Measurements from ENCODE around the gene ADCY10.
"Not testable (repeated sequence)": the region's sequence is repeated elsewhere in the genome, so short reads cannot be mapped to it uniquely, and the experiment has no call there.

Gene ADCY10

DNA sequence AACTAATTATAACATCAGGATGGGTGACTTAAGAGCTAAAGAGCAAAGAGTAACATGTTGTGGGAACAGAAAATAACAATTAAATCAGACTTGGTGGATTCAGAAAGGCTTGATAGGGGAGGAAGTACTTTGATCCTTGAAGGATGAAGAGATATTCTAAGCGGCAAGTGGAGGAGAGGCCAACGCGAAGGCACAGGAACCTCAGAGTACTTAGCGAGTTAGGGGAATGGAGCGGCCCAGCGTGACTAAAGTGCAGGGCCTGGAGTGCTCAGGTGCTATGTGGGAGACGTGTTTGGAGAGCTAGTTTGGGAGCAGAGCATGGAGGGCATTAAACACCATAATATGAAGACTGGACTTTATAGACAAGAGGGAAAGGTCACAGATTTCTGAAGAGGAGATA is 64.3 kb downstream of the ADCY10 start:
- DNase-seq (ENCODE audit: low spot score) = no peak

DNA sequence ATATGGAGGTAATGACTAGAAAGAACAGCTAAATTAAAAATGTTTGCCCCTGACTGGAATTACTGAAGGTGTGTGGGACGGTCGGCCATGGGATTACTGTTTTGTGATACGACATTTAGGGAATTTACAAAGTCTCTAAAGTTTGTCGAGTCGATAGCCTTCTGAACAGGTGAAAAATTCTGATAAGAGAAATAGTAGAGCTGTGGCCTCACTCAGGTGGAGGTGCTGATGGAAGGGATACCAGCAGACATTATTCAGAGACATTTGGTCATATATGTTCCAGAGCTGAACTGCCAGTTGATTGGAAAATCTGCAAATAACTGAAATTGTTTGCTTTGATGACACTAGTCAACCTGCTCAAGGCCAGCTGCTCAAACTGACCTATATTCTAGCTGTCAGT is 71.1 kb downstream of the ADCY10 start:
- DNase-seq (ENCODE audit: low spot score) = no peak

DNA sequence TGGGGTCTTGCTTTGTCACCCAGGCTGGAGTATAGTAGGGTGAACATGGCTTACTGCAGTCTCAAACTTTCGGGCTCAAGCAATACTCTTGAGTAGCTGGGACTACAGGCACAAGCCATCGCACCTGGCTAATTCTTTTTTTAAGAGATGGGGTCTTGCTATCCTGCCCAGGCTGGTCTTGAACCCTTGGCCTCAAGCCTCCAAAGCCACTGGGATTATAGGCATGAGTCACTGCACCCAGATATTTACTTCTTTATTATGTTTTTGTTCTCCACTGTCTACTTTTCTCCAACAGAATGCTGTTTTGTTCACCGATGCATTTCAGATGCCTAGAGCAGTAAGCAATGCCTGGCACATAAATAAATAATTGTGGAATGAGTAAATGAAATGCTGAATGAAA is 72.4 kb downstream of the ADCY10 start:
- no peak for DNase-seq (ENCODE audit: low spot score)

DNA sequence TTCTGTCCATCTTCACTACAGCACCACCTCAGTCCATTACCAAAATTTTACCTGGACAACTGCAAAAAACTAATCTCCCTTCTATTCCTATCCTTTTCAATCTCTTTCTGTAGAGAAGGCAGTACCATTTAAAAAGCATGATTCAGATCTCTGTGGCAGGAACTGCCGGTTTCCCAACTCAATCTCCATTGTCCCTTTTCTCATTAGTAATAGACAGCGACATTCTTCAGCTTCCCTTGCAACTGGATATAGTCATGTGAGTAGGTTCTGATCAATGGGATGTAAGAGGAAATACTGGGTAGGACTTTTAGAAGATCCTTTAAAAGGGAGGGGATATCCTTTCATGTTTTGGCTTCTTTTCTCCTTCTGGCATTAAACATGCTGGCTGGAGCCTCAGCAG is 74.9 kb downstream of the ADCY10 start:
- no peak for DNase-seq (ENCODE audit: low spot score)

DNA sequence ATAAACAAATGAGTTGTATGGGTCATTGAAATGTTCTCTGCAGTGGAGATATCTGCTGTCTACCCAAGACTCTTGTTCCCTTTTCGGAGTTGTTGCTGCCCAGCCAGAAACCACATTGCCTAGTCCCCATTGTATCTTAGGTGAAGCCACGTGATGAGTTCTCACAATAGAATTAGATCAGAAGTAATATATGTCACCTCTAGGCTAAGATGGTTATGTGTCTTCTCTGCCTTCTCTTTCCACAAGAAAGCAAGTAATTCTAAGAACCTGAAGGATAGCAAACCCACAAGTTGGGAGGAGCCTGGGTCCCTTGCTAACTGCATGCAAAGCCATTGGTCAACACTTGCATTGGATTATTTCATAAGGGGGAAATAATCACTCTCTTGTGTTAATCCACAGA is 76.6 kb downstream of the ADCY10 start:
- DNase-seq (ENCODE audit: low spot score) = no peak

DNA sequence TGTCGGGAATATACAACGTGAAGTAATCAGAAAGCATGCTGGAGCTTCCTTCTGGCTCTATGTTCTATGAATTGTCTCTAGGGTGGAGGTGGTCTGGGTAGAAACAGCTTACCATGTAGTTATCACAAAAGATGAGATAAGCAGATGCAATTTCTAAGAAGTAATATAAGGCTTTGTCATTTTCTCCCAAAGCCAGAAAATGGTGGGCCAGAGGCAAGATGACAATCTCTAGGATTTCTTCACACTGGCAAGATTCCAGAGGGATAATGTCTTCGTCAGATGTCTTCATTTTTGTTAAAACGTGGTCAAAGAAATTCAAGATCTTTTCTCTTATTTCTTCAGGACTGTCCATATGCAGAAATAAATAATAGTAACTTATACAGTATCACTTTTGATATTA is 77.7 kb downstream of the ADCY10 start:
- DNase-seq (ENCODE audit: low spot score) = no peak

DNA sequence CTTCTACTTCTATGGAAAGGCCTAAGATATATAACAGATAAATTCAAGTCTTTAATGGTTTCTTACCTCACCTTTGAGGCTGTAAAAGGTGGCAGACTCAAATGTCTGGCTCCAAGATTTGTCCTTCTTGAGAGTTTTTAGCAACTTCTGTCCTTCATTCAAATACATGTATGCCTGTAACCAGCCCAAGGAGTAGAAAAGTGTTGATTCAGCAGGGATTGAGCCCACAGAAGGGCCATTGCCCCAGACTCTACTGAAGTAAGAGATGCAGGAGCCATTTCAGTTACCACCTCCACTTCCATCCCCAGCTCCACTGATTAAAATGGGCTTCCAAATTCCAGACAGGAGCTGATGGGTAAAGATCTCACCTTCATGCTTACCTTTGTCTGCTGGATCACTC is 80.0 kb downstream of the ADCY10 start:
- no peak for DNase-seq (ENCODE audit: low spot score)

DNA sequence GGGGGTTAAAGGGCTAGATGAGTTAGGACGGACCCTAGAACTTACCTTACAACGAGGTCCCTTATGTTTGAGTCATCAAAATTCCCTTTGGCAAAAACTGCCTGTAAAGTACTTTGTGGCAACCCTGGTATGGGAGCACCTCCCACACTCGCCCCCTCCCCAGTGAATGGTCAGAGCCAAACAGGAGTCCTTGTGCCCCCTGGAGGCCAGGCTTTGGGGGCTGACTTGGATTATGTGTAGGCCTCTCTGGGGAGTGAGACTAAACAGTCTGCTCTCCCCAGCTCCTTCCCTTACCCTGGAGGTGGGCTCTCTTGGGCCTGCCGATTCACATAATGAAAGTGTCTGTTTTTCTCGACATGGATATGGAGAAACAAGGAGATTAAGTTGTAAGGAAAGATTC is 81.2 kb downstream of the ADCY10 start:
- no peak for DNase-seq (ENCODE audit: low spot score)

DNA sequence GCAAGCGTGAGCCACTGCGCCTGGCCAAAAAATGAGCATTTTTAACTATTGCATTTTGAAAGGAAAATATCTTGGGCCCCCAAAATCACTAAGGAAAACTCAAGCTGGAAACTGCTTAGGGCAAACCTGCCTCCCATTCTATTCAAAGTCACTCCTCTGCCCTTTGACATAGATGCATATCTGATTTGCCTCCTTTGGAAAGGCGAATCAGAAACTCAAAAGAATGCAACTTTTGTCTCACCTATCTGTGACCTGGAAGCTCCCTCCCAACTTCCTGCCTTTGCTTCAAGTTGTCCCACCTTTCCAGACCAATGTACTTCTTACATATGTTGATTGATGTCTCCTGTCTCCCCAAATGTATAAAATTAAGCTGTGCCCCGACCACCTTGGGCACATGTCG is 83.3 kb downstream of the ADCY10 start:
- DNase-seq (ENCODE audit: low spot score) = not testable (repeated sequence)

DNA sequence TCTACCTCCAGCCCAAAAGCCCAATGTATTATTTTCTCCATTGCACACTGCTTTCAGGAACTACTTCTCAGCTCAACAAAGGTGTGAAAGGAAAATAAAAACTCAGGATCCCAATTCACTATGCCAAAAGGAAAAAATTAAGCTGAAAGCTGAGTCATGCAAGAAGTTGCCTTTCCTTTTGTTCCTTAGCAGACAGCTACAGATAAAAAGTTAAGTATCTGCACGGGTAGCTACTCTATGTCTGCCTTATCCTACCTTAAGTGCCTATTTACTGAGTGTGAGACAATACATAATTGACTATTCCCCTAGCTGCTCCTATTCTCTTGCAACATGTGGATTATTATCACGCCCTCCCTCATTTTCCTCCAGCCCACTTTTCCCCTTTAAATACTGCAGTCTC is 84.1 kb downstream of the ADCY10 start:
- no peak for DNase-seq (ENCODE audit: low spot score)

DNA sequence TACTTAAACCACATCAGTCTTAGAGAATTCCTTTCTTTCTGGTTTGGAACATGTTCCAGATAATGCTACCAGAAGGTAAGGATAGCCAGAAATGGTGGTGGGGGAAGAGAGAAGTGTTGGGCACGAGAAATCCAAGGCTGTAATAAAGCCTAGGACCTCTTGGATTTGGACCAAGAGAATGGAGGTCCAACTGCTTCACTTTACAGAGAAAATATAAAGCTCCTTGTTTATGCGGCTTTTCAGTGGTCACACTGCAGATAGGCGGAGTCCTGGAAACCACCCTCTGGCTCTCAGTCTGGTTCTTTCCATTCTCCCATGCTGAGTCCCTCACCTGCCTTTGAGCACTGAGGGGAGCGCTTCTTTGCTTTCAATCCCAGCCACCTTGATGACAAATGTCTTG is 87.8 kb downstream of the ADCY10 start:
- DNase-seq (ENCODE audit: low spot score) = no peak

DNA sequence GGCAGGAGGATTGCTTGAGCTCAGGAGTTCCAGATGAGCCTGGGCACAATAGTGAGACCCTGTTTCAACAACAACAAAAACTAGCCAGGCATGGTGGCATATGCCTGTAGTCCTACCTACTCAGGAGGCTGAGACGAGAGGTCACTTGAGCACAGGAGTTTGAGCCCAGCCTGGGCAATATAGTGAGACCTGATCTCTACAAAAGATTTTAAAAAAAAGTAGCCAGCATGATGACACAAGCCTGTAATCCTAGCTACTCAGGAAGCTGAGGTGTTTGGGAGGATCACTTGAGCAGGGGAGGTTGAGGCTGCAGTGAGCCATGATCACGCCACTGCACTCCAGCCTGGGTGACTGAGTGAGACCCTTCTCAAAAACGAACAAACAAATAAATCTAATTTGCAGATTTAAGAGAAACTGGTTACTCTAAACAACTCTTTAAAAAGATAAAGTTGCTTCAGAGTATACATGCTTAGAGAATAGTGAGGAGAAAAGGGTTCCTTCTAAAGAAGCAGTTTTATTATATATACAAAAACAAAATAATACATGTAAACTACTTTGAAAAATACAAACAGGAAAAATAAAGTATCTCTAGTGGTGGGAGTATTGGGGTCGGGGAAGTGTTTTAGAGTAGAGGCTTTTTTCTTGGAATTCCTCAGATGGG is 88.4 kb downstream of the ADCY10 start:
- DNase-seq (ENCODE audit: low spot score) = no peak

DNA sequence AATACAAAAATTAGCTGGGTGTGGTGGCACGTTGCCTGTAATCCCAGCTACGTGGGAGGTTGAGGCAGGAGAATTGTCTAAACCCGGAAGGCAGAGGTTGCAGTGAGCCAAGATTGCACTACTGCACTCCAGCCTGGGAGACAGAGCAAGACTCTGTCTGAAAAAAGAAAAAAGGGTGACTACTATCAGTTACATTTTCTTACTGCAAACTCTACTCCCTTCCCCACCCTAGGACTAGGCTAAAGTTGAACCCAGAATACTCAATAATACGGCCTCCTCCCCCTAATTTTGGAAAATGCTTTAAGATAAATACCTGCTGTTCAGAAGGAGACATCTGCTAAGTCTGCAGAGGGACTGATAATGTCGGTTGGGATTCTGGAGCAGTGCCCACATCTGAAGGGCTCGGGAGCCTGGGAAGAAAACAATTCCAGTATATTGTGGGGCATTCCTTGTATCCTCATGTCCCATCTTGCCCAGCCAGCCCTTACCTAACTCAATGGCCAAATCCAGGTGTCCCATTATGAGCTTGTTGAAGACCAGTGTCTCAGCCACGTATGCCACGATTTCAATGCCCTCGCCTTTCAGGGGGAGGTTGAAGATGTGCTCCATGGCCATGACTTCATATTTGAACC is 89.7 kb downstream of the ADCY10 start:
- no peak for DNase-seq (ENCODE audit: low spot score)

DNA sequence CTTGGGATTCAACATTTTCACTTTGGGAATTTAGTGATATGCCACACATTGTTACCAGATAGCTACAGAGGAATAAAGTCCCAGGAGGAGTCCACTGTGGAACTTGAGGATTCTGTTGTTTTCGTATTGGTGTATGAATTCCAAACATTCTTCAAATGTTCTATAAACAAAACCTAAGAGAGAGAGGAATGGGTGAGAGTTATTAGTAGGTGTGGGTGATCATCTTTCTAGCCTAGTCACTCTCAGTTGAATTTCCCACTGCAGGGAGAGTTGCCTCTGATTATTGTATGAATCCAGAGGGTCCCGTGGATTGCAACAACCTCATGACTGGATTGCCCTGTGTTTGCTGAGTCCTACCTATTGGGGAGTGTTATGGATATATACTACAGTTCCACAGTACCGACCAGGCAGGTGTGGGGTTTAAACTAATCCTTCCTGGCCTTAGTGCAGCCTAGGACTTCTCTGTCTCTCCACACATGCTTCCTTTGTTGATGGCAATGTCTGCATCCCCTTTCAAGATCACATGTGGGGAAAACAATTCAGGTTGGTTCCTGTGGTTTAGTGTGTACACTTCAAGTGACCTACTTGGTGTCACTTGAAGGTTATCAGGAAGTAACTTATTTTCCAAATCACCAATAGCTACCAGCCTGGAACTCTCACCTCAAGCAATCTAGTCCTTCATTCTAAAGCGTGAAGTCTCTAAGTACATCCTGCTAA is 91.8 kb downstream of the ADCY10 start:
- DNase-seq (ENCODE audit: low spot score) = peak; percentile 60

DNA sequence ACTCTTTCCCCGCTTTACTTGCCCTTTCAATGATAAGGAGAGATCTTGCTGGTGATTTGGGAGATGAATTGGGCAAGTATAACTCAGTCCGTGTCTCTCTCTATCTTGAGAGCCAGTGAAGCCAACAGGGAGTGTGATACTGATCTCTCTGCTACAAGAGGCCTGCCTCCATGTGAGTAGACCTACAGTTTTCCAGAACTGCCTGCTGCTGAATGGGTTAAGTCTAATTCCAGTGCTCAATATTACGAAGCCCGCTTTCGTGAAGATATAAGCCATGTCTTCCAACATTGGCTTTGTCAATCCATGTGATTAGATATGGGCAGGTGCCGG is 92.6 kb downstream of the ADCY10 start:
- no peak for DNase-seq (ENCODE audit: low spot score)

DNA sequence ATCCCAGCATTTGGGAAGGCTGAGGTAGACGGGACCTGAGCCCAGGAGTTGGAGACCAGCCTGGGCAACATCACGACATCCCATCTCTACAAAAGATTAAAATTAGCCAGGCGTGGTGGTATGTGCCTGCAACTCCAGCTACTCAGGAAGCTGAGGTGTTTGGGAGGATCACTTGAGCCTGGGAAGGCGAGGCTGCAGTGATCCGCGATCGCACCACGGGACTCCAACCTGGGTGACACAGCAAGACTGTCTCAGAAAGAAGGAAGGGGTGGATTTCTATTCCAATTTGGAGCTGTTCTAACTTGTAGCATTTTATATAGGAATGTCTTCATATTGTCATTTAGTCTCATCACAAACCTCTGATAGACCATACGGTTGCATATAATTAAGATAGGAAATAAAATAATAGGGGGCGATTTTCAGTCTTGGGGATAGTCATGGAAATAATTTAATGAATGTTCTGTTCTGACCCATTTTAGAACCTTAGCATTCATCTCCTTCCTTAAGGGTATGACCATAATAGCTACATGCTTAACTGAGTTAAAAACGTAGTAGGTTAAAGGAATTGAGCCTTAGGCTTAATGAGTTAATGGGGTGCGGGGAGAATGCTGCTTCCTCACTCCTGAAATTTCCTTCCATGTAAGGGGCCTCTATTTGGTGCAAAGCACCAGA is 93.1 kb downstream of the ADCY10 start:
- DNase-seq (ENCODE audit: low spot score) = no peak

DNA sequence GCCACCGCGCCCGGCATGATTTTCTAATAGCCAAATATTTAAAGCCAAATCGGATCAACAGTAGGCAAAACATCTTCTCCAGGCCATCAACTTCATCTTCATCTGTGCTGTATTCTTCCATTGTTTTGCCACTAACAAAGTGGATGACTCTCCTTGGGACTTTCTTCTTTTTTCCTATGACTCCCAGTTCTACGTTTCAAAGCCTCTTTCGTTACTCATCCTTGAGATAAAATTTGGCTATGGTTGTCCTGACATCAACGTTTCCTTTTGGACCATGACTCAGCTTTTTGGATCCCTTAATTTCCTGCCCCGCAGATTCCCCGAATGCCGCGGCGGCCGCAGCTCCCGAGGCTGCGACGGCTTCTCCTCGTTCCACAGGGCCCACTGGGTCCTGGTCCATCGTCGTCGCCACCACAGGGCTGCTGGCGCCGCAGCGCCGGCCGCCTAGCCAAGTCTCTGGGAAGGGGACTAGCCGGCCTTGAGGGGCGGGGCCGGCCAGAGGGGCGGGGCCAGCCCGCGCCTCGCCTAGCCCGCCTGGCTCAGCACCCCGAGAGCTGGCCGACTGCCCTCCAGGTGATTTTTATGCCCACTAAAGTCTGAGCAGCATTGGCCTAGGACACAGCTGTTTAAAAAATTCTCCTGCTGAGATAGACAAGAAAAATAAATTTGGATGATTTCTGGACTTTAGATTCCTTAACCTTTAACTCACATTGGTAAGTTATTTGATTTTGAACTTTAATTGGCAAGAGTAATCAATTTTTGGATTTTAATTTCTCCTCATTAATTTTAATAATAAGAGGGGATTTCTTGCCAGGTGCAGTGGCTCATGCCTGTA is 93.9 kb downstream of the ADCY10 start:
- DNase-seq (ENCODE audit: low spot score) = peak; percentile 95

DNA sequence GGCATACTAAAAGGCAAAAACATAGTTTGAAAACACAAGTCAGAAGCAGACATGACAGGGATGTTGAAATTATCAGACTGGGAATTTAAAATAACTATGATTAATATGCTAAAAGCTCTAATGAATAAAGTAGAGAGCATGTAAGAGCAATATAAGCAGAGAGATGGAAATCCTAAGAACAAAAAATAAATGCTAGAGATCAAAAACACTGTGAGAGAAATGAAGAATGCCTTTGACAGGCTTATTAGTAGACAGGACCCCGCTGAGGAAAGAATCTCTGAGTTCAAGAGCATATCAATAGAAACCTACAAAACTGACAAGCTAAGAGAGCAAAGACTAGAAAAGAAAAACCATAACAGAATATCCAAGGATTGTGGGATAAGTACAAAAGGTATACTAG is 98.3 kb downstream of the ADCY10 start:
- DNase-seq (ENCODE audit: low spot score) = no peak

DNA sequence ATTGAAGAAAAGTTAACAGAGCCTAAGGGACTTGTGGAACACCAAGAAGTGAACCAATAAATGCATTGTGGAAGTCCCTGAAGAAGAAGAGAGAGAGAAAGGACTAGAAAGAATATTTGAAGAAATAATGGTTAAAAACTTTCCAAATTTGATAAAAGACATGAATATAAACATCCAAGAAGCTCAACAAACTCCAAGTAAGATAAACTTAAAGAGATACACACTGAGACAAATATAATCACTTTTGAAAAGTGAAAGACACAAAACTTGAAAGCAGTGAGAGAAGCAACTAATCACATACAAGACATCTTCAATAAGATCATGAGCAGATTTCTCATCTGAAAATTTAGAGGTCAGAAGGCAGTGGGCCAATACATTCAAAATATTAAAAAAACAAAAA is 101.0 kb downstream of the ADCY10 start:
- DNase-seq (ENCODE audit: low spot score) = no peak

DNA sequence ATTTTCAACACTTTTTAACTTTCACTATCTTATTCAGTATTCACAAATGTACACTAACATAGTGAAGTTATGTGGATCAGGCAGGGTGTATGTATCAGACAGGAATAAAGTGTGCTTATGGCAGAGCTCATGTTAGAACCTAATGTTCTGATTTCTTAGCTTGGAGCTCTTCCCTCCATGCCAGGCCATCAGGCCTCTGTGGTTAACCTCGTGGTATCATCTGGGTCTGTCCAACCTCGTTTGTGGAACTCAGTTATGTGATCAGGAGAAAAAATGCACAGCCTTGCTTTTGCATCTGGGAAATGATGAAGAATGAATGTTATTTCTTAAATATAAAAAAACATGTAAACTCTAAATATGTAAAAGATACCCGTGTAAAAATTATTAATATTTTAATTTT is 105.2 kb downstream of the ADCY10 start:
- DNase-seq (ENCODE audit: low spot score) = no peak

DNA sequence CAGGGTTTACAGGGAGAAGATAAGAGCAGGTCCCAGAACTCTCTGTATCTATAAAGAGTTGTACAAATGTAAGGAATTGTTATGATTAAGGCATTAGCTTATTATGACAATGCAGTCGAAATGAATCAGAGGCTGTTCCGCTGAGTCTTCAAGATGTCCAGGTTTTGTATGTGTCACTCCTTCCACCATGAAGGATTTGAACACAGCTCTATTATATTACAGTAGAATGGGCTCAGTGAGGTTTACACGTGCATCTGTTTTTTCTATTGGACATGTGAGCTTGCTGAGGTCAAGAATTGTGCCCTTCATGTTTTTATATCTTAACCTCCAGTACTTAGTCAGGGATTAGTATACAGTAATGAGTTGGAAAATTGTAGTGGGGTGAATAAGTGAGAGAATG is 105.8 kb downstream of the ADCY10 start:
- DNase-seq (ENCODE audit: low spot score) = no peak

DNA sequence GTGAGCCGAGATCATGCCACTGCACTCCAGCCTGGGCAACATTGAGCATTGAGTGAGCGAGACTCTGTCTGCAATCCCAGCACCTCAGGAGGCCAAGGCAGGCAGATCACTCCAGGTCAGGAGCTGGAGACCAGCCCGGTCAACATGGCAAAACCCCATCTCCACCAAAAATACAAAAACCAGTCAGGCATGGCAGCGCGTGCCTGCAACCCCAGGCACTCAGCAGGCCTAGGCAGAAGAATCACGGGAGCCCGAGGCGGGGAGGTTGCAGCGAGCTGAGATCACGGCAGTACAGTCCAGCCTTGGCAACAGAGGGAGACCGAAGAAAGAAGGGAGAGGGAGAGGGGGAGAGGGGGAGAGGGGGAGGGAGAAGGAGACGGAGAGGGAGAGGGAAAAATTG is 107.3 kb downstream of the ADCY10 start:
- not testable (repeated sequence) for DNase-seq (ENCODE audit: low spot score)

Data from GM03348 (cell line).